HG02759 (cell line): ENCODE measurements around the gene TMEM72.

Experiments
- ATAC-seq: cut with Tn5 transposase; IDR thresholded peaks from one replicate; pipeline ENCODE4 v1.9.1; 2021; ENCODE audit warnings: mild to moderate bottlenecking, moderate library complexity; ENCODE audit not compliant: unreplicated experiment

Gene TMEM72

GRCh38 chr10:44889834-44890233, 21.3 kb upstream of the TMEM72 start:
- ATAC-seq: no peak

GRCh38 chr10:44890696-44891563, 20.2 kb upstream of the TMEM72 start:
- no peak for ATAC-seq

- no peak for ATAC-seq
Measured at GRCh38 chr10:44891721-44892120, 19.4 kb upstream of the TMEM72 start.

- ATAC-seq: no peak
Measured at GRCh38 chr10:44893604-44894468, 17.3 kb upstream of the TMEM72 start.

- no peak for ATAC-seq
Measured at GRCh38 chr10:44894691-44895090, 16.4 kb upstream of the TMEM72 start.

- ATAC-seq: no peak
Measured at GRCh38 chr10:44895280-44895679, 15.9 kb upstream of the TMEM72 start.

- no peak for ATAC-seq
Measured at GRCh38 chr10:44897049-44897448, 14.1 kb upstream of the TMEM72 start.

- no peak for ATAC-seq
Measured at GRCh38 chr10:44898665-44899064, 12.5 kb upstream of the TMEM72 start.

- ATAC-seq: no peak
Measured at GRCh38 chr10:44899450-44900080, 11.6 kb upstream of the TMEM72 start.

GRCh38 chr10:44902941-44903545, 8.1 kb upstream of the TMEM72 start:
- ATAC-seq: no peak

GRCh38 chr10:44906486-44906885, 4.7 kb upstream of the TMEM72 start:
- no peak for ATAC-seq

GRCh38 chr10:44907556-44907955, 3.6 kb upstream of the TMEM72 start:
- no peak for ATAC-seq

GRCh38 chr10:44908066-44908749, 2.9 kb upstream of the TMEM72 start:
- ATAC-seq: no peak

GRCh38 chr10:44908936-44909630, 2.1 kb upstream of the TMEM72 start:
- no peak for ATAC-seq

- no peak for ATAC-seq
Measured at GRCh38 chr10:44909910-44910309, 1.2 kb upstream of the TMEM72 start.

GRCh38 chr10:44910602-44911001, 535 bp upstream of the TMEM72 start:
- ATAC-seq: no peak

GRCh38 chr10:44911951-44912350, 814 bp downstream of the TMEM72 start:
- ATAC-seq: no peak

GRCh38 chr10:44913350-44914081, 2.4 kb downstream of the TMEM72 start:
- ATAC-seq: no peak

- no peak for ATAC-seq
Measured at GRCh38 chr10:44914891-44915290, 3.8 kb downstream of the TMEM72 start.
